ENCODE measurements around the gene MPZL1.
"Not testable (repeated sequence)": the region's sequence is repeated elsewhere in the genome, so short reads cannot be mapped to it uniquely, and the experiment has no call there.

MPZL1 gene

DNA sequence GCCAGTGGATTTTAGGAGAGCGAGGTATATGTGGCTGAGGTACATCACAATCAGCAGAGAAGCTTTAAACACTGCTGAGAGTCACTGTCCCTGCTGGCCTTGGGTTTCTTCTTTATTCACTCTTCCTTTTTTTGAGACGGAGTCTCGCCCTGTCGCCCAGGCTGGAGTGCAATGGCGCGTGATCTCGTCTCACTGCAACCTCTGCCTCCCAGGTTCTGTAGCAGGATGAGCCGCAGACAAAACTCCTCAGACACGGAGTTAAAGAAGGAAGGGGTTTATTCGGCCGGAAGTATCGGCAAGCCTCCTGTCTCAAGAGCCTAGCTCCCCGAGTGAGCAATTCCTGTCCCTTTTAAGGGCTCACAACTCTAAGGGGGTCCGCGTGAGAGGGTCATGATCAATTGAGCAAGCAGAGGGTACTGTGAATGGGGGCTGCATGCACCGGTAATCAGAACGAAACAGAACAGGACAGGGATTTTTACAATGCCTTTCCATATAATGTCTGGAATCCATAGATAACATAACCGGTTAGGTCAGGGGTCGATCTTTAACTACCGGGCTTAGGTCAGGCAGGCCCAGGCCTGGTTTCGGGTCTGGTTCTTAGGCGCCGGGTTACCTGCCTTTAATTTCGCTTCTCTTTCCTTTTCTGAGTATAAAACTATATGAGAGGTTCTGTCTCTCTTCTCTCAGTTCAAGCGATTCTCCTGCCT is 1.9 kb upstream of the MPZL1 start:
- not testable (repeated sequence) for DNase-seq (ENCODE audit: low spot score)

DNA sequence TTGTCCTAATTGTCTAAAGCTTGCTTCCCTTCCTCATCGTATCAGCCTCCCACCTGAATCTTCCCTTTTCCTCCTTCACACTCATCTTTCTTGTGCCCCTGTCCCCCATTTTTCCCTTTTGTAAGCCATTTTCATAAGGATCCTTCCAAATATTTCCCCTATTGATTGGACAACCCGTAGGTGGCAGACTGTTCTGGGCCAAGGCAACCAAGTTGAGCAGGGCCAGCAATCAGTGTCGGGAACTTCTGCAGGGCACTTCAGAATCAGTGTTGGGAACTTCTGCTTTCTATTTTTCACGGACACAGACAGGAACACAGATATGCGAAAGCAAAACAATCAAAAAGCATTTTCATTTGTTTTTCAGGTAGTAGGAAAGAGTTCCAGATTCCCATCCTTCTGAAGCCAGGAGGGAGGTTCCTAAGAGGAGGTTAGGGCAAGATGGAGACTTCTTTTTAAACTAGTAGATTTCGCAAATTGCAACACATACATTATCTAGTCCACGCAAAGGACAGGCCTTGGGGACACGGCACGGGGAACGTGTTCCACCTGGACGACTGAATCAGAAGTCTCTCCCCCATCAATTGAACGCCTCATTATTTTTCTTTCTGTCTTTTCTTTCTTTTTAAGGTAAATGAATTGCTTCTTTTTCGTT is 691 bp upstream of the MPZL1 start:
- peak; percentile 84 for DNase-seq (ENCODE audit: low spot score)

GRCh38 chr1:167722152-167722869 is 529 bp downstream of the MPZL1 start:
- peak; percentile 11 for DNase-seq (ENCODE audit: low spot score)

GRCh38 chr1:167722870-167723251 is 1.1 kb downstream of the MPZL1 start:
- no peak for DNase-seq (ENCODE audit: low spot score)

GRCh38 chr1:167723707-167724323 is 2.0 kb downstream of the MPZL1 start:
- DNase-seq (ENCODE audit: low spot score): no peak

- DNase-seq (ENCODE audit: low spot score): no peak
Measured at GRCh38 chr1:167726008-167726407, 4.2 kb downstream of the MPZL1 start.

- DNase-seq (ENCODE audit: low spot score): no peak
Measured at GRCh38 chr1:167728818-167729410, 7.1 kb downstream of the MPZL1 start.

- DNase-seq (ENCODE audit: low spot score): no peak
Measured at GRCh38 chr1:167734227-167734626, 12.4 kb downstream of the MPZL1 start.

- DNase-seq (ENCODE audit: low spot score): no peak
Measured at GRCh38 chr1:167734841-167735240, 13.1 kb downstream of the MPZL1 start.

DNA sequence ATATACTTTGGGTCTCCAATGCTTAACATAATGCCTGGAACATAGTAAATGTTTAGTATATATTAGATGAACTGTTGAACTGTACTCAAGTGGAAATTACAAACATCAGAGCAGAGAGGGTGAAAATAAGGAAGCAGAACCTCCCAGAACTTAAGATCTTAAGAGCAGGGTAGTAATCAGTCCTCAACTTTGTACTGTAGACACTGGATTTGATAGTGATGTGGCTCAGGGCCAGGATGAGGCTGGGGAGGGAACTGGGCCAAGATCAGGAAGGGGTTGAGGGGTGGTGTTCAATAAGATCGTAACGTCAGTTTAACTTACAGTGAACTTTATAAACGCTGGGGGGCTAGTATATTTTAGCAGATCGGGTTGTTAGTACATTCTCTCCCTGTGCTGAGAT is 15.4 kb downstream of the MPZL1 start:
- DNase-seq (ENCODE audit: low spot score): no peak

DNA sequence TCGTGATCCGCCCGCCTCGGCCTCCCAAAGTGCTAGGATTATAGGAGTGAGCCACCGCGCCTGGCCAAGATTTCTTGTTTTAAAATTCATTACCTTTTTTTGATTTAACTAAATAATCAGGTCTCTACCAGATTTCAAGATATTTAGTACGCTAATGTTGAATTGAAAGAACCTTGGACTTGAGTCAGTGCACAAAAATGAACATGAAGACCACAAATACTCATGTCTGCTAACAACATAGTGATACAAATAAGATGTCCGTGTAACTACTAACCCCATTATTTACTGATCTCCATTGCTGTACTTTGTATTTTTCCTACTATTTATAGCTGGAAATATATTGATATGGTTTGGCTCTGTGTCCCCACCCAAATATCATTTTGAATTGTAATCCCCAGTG is 16.4 kb downstream of the MPZL1 start:
- no peak for DNase-seq (ENCODE audit: low spot score)

DNA sequence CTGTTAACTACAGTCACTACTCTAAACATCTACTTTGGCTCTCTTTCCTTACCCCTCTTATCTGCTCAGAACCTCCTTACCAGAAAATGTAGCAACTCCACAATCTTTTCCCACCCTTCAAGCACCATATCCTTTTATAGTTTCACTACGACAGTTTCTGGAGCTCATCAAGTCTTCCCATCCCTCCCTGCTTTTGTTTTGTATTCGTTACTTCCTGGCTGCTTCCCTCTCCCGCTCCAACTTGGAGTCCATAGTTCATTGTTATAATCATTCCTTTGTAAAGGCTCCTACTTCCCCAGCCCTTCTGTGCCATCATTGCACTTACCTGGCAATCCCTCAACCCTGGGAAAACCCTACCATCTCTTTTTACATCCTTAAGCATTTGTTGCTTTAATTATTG is 18.0 kb downstream of the MPZL1 start:
- no peak for DNase-seq (ENCODE audit: low spot score)

DNA sequence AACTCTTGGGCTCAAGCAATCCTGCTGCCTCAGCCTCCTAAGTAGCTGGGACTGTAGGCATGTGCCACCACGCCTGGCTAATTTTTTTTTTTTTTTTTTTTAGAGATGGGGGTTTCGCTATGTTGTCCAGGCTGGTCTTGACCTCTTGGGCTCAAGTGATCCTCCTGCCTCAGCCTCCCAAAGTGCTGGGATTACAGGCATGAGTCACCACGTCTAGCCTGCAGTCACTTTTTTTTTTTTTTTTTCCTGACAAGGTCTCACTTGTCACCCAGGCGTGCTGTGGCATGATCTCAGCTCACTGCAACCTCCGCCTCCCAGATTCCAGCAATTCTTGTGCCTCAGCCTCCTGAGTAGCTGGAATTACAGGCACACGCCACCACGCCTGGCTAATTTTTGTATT is 19.3 kb downstream of the MPZL1 start:
- not testable (repeated sequence) for DNase-seq (ENCODE audit: low spot score)

GRCh38 chr1:167742392-167743057 is 20.7 kb downstream of the MPZL1 start:
- not testable (repeated sequence) for DNase-seq (ENCODE audit: low spot score)

GRCh38 chr1:167744901-167745300 is 23.1 kb downstream of the MPZL1 start:
- no peak for DNase-seq (ENCODE audit: low spot score)

DNA sequence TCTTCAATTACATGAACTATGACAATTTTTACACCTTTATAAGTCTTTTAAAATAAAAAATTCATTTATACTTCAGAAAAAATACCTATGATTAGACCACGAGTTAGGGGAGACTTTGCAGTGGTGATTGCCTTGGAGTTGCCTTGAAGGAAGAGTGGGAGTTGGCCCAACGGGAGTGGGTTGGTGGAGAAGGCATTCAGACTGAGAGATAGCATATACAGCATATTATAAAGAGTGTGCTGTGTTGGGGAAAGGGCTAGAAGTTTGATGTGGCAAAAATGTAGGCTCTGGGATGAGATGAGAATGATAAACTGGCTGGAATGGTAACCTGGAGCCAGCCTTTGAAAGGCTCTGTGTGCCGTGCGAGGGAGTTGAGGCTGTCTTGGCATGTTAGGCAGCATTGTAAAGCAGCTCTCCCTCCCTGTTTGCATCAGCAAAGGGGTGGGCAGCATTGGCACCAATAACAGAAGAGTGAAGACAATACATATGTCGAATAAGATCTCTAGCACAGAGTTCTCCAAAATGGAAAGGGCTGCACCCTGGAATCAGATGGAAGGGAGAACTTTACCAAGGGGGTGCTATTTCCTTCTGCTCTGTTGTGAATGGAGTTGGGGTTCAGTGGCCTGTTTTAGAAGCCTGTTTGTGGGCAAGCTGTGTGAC is 24.4 kb downstream of the MPZL1 start:
- DNase-seq (ENCODE audit: low spot score): no peak

GRCh38 chr1:167746988-167747655 is 25.3 kb downstream of the MPZL1 start:
- no peak for DNase-seq (ENCODE audit: low spot score)

GRCh38 chr1:167747988-167748387 is 26.2 kb downstream of the MPZL1 start:
- no peak for DNase-seq (ENCODE audit: low spot score)

- no peak for DNase-seq (ENCODE audit: low spot score)
Measured at GRCh38 chr1:167748906-167749305, 27.1 kb downstream of the MPZL1 start.

GRCh38 chr1:167749741-167750140 is 28.0 kb downstream of the MPZL1 start:
- no peak for DNase-seq (ENCODE audit: low spot score)

DNA sequence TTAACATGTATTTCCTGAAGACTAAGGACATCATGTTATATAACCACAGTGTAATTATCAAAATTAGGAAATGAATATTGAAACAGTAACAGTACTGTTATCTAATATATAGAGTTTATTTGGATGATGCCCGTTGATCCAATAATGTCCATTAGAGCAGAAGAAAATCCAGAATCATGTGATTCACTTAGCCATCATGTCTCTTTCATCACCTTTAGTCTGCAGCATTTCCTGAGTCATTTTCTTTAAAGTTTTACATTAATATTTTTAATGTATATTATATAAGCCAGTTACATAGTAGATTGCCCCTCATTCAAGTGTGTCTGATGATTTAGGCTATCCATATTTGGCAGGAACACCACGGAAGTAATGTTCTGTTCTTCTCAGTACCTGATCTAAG is 28.9 kb downstream of the MPZL1 start:
- DNase-seq (ENCODE audit: low spot score): no peak
